ENCODE data around the gene WDR44. TPM values are rescaled to one million over a fixed set of nuclear protein-coding genes. Genes with fewer than 3 reads are reported as not detected.

WDR44 gene
- total RNA-seq, 1 donor from 2014 or later = 19.3 TPM

- peaks cover 12% of the 10 kb centered on the region for H3K4me1 Mint-ChIP-seq (ENCODE audit: low read depth)
- H3K27ac Mint-ChIP-seq (ENCODE audit: unreplicated experiment) = no peak overlapping the region
- H3K27me3 Mint-ChIP-seq (ENCODE audit: low read depth) = no peaks in the 10 kb centered on the region
- peaks cover 4% of the 10 kb centered on the region for H3K9me3 Mint-ChIP-seq (ENCODE audit: low read depth)
- H3K4me3 Mint-ChIP-seq (ENCODE audit: unreplicated experiment) = no peak overlapping the region
- TF ChIP-seq, protein P1, sequence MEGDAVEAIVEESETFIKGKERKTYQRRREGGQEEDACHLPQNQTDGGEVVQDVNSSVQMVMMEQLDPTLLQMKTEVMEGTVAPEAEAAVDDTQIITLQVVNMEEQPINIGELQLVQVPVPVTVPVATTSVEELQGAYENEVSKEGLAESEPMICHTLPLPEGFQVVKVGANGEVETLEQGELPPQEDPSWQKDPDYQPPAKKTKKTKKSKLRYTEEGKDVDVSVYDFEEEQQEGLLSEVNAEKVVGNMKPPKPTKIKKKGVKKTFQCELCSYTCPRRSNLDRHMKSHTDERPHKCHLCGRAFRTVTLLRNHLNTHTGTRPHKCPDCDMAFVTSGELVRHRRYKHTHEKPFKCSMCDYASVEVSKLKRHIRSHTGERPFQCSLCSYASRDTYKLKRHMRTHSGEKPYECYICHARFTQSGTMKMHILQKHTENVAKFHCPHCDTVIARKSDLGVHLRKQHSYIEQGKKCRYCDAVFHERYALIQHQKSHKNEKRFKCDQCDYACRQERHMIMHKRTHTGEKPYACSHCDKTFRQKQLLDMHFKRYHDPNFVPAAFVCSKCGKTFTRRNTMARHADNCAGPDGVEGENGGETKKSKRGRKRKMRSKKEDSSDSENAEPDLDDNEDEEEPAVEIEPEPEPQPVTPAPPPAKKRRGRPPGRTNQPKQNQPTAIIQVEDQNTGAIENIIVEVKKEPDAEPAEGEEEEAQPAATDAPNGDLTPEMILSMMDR (IDR thresholded peaks at IDR 0.05) = no peak
- no peak for DNase-seq (ENCODE audit: low spot score)
- H3K36me3 Mint-ChIP-seq (ENCODE audit: low read depth) = no peaks in the 10 kb centered on the region
Measured at GRCh38 chrX:118493653-118494297, 147.9 kb downstream of the WDR44 start.

DNA sequence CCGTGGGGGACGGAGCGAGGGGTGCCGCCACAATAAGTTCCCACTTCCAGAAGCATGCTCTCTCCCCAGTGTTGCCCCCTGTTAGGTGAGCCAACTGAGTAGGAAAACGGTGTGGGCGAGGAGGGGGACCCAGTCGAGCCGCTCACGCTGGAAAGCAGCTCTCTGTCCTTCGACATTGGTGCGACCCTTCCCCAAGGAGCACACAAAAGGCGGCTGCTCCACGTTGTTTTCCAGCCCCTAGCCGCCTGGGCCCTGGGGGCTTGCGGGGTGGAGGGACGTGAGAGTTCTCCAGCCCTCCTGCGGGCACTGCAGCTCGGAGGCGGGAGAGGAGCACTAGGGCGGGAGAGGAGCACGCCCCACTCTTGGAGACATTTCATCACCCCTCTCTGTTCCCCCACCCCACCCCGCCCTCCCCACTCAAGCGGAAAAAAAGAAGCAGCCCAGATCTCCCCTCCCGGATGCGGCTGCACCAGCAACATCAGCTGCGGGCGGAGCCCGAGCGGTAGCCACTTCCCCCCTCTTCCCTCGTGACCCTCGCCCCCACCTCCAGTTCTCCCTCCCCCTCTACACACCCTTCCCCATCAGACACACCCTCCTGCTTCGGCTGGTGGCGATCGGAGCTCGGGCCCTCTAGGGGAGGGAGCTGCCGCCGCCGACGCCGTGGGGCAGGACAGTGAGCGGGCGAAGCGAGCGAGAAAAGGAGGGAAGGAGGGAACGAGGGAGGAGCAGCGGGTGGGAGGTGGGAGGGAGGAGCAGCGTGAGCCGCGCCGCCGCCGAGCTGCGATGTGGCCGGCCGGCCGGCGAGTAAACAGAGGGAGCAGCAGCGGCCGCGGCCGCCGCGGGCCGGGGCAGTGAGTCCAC lies 149.4 kb downstream of the WDR44 start, which contains the start of gene DOCK11:
Gene DOCK11 (plus strand): TSS at position 755 of the 861 bp plus-strand sequence. CDS start 157 bp downstream, outside the sequence.
- H3K27ac Mint-ChIP-seq (ENCODE audit: unreplicated experiment) = peak within 1 kb of the TSS; percentile 33
- H3K4me1 Mint-ChIP-seq (ENCODE audit: low read depth) = peaks cover 13% of the 10 kb centered on the region
- peak; percentile 89 for DNase-seq (ENCODE audit: low spot score)
- peaks cover 4% of the 10 kb centered on the region for H3K9me3 Mint-ChIP-seq (ENCODE audit: low read depth)
- peak within 1 kb of the TSS; percentile 93 for H3K4me3 Mint-ChIP-seq (ENCODE audit: unreplicated experiment)
- no peaks in the 10 kb centered on the region for H3K27me3 Mint-ChIP-seq (ENCODE audit: low read depth)
- no peaks in the 10 kb centered on the region for H3K36me3 Mint-ChIP-seq (ENCODE audit: low read depth)
- TF ChIP-seq, protein P1 (IDR thresholded peaks at IDR 0.05) = peak; percentile 8

DNA sequence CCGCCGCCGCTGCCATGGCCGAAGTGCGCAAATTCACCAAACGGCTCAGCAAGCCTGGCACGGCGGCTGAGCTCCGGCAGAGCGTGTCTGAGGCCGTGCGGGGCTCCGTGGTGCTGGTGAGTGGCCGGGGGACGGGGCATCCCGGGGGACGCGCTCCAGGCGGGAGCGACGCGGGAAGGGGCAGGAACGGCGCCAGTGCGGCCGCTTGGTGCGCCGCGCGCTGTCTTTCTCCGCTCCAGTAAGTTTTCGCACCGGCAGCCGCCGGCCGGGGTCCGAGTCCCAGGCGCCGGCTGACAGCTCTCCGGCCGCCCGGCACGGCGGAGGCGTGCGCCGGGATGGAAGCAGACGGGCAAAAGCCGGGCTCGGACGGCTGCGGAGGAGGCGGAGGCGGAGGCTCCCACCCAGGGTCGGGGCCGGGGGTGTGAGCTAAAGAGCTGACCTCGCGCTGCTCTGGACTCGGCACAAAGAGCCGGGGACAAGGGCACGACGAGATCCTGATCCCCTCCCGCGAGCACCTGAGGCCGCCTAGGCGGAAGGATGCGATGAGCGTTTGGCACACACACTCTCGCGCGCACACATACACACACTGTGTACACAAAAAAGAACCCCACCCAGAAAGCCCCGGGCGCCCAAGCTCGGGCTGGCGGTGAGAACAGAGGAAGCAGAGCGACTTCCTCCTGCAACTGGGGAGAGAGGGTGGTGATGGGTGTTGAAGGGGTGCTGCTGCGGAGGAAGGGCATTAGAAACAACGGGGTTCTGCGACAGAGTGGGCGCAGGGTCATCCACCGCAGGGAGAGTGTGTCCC lies 150.3 kb downstream of the WDR44 start:
- peaks cover 13% of the 10 kb centered on the region for H3K4me1 Mint-ChIP-seq (ENCODE audit: low read depth)
- peaks cover under 1% of the 10 kb centered on the region for H3K9me3 Mint-ChIP-seq (ENCODE audit: low read depth)
- no peaks in the 10 kb centered on the region for H3K27me3 Mint-ChIP-seq (ENCODE audit: low read depth)
- TF ChIP-seq, protein P1 (IDR thresholded peaks at IDR 0.05) = no peak
- H3K36me3 Mint-ChIP-seq (ENCODE audit: low read depth) = no peaks in the 10 kb centered on the region
- H3K27ac Mint-ChIP-seq (ENCODE audit: unreplicated experiment) = peak overlapping the region; percentile 22
- peak; percentile 90 for DNase-seq (ENCODE audit: low spot score)
- H3K4me3 Mint-ChIP-seq (ENCODE audit: unreplicated experiment) = peak overlapping the region; percentile 93

- DNase-seq (ENCODE audit: low spot score) = no peak
- TF ChIP-seq, protein P1 (IDR thresholded peaks at IDR 0.05) = no peak
- peak overlapping the region; percentile 22 for H3K27ac Mint-ChIP-seq (ENCODE audit: unreplicated experiment)
- H3K9me3 Mint-ChIP-seq (ENCODE audit: low read depth) = no peaks in the 10 kb centered on the region
- no peaks in the 10 kb centered on the region for H3K36me3 Mint-ChIP-seq (ENCODE audit: low read depth)
- peaks cover 13% of the 10 kb centered on the region for H3K4me1 Mint-ChIP-seq (ENCODE audit: low read depth)
- no peaks in the 10 kb centered on the region for H3K27me3 Mint-ChIP-seq (ENCODE audit: low read depth)
- H3K4me3 Mint-ChIP-seq (ENCODE audit: unreplicated experiment) = peak overlapping the region; percentile 93
Measured at GRCh38 chrX:118496763-118497079, 150.8 kb downstream of the WDR44 start.
